ENCODE results near the gene PCDHA7. TPM values are rescaled to one million over a fixed set of nuclear protein-coding genes. Genes with fewer than 3 reads are reported as not detected.
A peak's percentile ranks its signal among the peaks of the same experiment; 100 is the strongest.

Gene PCDHA7
- total and polyA plus RNA-seq, 2 of the 4 experiments (the other 2 are of a cell fraction) = 0.10 to 0.18 TPM

- H2BK120ac ChIP-seq (ENCODE audit: low read depth, low read length) = no peak within 1 kb of the TSS
- no peak within 1 kb of the TSS for H2AFZ ChIP-seq (replicated peaks; ENCODE audit: low read length, poor library complexity)
- H4K20me1 ChIP-seq (ENCODE audit: insufficient read depth, low read length) = no peaks in the 10 kb centered on the region
- ChIA-PET POLR2A (ENCODE audit: unreplicated experiment) (no interaction called here), CTCF (no interaction called here)
- no peak within 1 kb of the TSS for H4K91ac ChIP-seq (ENCODE audit: insufficient read depth, low read depth, low read length)
- intact Hi-C loops (cut with micrococcal nuclease) = no loop called here
- WGBS, 2 experiments (ENCODE audit: extremely low coverage in 2 of 2, insufficient read length in 1 of 2) = 30% methylated on average over 6 of the region's 29 CpGs; no CpG with 5 or more reads in 1 of the 2 experiments
- BruUV-seq (replicated peaks) = no TSS peak
- in situ Hi-C loops (cut with MboI; ENCODE audit: low sequenced_read_pairs) = no loop called here
- no peak within 1 kb of the TSS for H3K23ac ChIP-seq (ENCODE audit: low read depth, low read length)
- no peaks in the 10 kb centered on the region for H3K9me1 ChIP-seq (ENCODE audit: insufficient read depth, low read length)
- peak within 1 kb of the TSS; percentile 50 for H3K4me2 ChIP-seq (ENCODE audit: low read depth, low read length)
- H2BK20ac ChIP-seq (ENCODE audit: low read depth, low read length) = no peak within 1 kb of the TSS
- TF ChIP-seq CEBPB (IDR thresholded peaks at IDR 0.05; ENCODE audit: low read depth, low read length) (no peak), CTCF (conservative IDR thresholded peaks at IDR 0.05; ENCODE audit: low read depth, low read length) (peak; percentile 30)
- no peak within 1 kb of the TSS for H4K5ac ChIP-seq (ENCODE audit: low read depth, low read length)
- no peaks in the 10 kb centered on the region for H3K79me1 ChIP-seq (ENCODE audit: low read depth in 1 of 2, low read length in 2 of 2)
- no peak within 1 kb of the TSS for H3K9ac ChIP-seq (ENCODE audit: low read depth, low read length)
- no peak within 1 kb of the TSS for H2BK5ac ChIP-seq (ENCODE audit: low read depth, low read length, poor library complexity, severe bottlenecking)
- no peaks in the 10 kb centered on the region for H3K36me3 ChIP-seq (ENCODE audit: control insufficient read depth, insufficient read depth, low read length)
- no peak within 1 kb of the TSS for H3K18ac ChIP-seq (ENCODE audit: low read depth, low read length)
- no peak within 1 kb of the TSS for H3K56ac ChIP-seq (ENCODE audit: extremely low read depth, insufficient read depth, low read length)
- no peak within 1 kb of the TSS for H3K4ac ChIP-seq (ENCODE audit: low read depth, low read length)
- ATAC-seq (ENCODE audit: low read depth) (no peak), DNase-seq (peak; percentile 1)
- H3K14ac ChIP-seq (replicated peaks; ENCODE audit: low read depth, low read length) = no peak within 1 kb of the TSS
- dilution Hi-C loops (cut with HindIII; ENCODE audit: low sequenced_read_pairs, unreplicated experiment) = no loop called here
- peaks cover 26% of the 10 kb centered on the region for H3K9me3 ChIP-seq (ENCODE audit: control insufficient read depth, insufficient read depth, low read length)
- no peaks in the 10 kb centered on the region for H3K4me1 ChIP-seq (ENCODE audit: control insufficient read depth, insufficient read depth, low read length)
- no peaks in the 10 kb centered on the region for H3K27me3 ChIP-seq (ENCODE audit: control insufficient read depth, insufficient read depth, low read length)
- no peak within 1 kb of the TSS for H2AK5ac ChIP-seq (ENCODE audit: low read depth, low read length)
- H3K27ac ChIP-seq (ENCODE audit: insufficient read depth, low read length) = no peak within 1 kb of the TSS
- no peak within 1 kb of the TSS for H2BK15ac ChIP-seq (ENCODE audit: low read depth, low read length)
- H3K4me3 ChIP-seq (ENCODE audit: insufficient read depth, low read depth, low read length) = peak within 1 kb of the TSS; percentile 36; the same call in 1 of the 2 replicates
- H4K8ac ChIP-seq (ENCODE audit: low read depth in 2 of 2, low read length in 2 of 2) = no peak within 1 kb of the TSS
- H2AK9ac ChIP-seq (replicated peaks; ENCODE audit: low read depth, low read length, poor library complexity) = no peak within 1 kb of the TSS
Measured at GRCh38 chr5:140800816-140801493, 33.1 kb upstream of the PCDHA7 start, which contains the start of gene PCDHA3. PCDHA3 (plus strand) TSS chr5:140801057.

Measured in IMR-90 (cell line).